HG03039 (cell line): ENCODE data around the gene B3GAT2.

ENCODE experiments used
- ATAC-seq: cut with Tn5 transposase; IDR thresholded peaks from one replicate; pipeline ENCODE4 v1.9.1; 2021; ENCODE audit warnings: mild to moderate bottlenecking, moderate library complexity; ENCODE audit not compliant: unreplicated experiment

B3GAT2 gene

GRCh38 chr6:70844301-70844700, 112.6 kb downstream of the B3GAT2 start:
- no peak for ATAC-seq

DNA sequence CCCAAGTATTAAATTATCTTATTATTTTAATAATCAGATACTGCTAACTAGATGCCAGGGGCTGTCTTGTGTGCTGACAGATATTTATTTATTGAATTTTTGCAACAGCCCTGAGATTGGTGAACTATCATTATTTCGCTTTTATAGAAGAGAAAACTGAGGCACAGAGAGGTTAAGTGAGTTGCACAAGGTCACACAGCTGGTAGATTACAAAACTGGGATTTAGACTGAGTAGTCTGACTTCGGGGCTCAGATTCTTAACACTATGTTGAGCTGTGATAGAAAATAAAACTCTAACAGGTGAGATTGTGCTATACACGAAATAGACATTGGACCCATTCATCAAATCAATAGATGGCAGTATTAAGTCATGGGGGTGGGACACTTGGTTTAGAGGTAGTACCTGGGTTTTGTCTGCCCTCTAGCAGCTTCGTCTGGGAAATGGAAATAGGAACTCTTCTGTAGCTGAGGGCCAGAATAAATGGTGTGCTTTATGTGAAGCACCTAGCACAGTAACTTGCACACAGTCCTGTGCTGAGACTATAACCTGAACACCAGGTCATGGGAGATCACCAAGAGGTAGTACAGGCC, 113.4 kb downstream of the B3GAT2 start:
- ATAC-seq: no peak

GRCh38 chr6:70842541-70842940, 114.3 kb downstream of the B3GAT2 start:
- ATAC-seq: no peak

DNA sequence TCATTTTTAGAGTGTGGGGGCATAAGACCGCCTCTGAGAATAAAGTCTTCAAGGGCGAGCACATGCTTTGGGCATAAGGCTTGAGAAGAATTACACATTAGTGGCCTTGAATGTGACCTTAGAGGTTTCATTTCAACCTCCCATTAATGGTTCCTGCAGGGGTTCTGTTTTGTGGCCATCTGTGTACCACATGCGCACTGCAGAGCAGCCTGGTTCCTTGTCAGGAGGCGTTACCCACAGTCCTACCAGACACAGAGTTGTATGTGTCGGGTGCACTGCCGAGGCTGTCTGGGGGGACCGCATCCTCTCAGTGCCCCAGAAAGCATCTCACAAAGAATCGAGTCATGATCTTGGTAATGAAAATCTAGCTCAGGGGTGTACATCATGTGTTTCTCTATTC, 115.7 kb downstream of the B3GAT2 start:
- ATAC-seq: no peak

DNA sequence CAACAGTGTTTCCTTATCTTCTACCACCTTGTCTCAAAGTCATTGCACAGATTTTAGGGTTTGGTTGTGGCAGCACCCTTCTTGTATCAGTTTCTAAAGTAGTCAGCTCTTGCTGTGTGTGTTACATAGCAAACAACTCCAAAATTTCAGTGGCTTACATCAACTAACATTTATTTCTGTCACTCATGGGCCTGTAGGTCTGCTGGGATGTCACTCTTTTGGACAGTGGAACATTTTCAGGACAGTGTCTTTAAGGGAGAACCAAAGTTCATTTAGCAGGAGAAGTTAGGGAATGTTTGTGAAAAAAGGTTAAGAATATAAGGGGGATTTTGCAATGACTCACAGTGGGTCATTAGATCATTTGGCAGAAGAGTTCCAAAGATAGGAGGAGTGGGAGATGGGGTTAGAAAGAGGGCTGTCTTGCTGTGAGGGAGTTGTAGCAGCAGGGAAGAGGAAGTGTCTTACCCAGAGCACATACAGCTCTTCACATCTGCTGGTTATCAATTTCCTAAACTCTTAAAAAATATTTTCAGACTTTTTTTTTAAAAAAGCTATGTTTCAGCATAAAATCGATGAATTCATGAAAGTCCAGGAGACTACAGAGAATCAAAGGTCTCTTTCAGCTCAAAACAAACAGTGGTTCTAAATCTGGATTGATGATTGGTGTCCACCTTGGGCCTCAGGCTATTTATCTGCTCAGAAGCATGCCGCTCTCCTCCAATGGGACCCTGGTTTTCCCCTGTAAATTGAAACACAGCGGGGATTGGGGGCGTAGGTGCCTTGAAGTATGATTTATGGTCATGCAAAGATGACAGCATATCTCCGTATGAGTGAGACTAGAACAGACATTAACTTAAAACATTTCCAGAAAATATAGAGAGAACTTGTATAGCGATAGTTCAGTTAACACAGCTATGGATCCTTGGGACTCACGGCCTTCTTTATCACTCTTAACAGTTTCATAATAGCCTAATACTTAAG, 117.3 kb downstream of the B3GAT2 start:
- ATAC-seq: no peak

DNA sequence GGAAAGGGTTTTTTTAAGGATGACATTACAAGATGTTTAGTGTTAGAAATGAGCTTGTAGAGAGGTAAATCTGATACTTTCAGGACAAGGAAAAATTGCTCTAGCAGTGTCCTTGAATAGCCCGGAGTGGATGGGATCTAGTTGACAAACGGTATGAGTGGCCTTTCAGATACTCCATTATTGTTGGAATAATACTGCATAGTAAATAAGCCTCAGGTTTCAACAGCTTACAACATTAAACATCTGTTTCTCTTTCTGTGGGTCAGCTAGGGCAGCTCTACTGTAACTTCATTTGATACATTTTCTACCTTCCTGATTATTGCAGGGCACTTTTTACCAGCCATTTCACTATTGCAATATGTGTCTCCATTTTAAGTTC, 118.0 kb downstream of the B3GAT2 start:
- ATAC-seq: no peak

GRCh38 chr6:70834520-70834919, 122.3 kb downstream of the B3GAT2 start:
- ATAC-seq: no peak

DNA sequence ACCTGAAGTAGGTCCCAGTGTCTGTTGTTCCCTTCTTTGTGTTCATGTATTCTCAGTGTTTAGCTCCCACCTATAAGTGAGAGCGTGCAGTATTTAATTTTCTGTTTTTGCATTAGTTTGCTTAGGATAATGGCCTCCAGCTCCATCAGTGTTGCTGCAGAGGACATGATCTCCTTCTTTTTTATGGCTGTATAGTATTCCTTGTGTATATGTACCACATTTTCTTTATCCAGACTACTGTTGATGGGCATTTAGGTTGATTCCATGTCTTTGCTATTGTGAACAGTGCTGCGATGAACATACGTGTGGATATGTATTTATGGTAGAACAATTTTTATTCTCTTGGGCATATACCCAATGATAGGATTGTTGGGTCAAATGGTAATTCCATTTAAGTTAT, 125.4 kb downstream of the B3GAT2 start:
- no peak for ATAC-seq

GRCh38 chr6:70823651-70824050, 133.2 kb downstream of the B3GAT2 start:
- ATAC-seq: no peak

- ATAC-seq: no peak
Observed at GRCh38 chr6:70821751-70822150, 135.1 kb downstream of the B3GAT2 start.

DNA sequence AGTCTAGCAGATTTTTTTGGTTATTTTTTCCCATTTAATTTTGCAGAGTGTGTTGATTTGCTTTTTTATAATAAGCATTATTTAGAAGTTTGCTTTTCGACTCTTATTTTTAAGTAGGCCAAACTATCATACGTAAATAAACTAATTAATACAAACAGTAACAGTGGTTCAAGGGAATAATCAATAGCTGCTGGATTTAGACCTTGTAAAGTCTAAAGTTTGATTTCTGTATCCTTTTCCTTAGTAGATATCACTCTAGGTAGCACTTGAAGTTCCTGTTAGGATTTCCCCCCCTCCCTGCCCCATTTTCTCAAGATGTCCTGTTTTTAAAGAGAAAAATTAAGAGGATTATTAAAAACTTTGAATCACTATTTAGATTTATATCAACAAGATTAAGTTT, 136.1 kb downstream of the B3GAT2 start:
- no peak for ATAC-seq

GRCh38 chr6:70819646-70820045, 137.2 kb downstream of the B3GAT2 start:
- no peak for ATAC-seq

GRCh38 chr6:70813885-70814284, 143.0 kb downstream of the B3GAT2 start:
- ATAC-seq: no peak

GRCh38 chr6:70811788-70812187, 145.1 kb downstream of the B3GAT2 start:
- no peak for ATAC-seq
